PC-9 (cell line): ENCODE data around the gene LIPE.

Experiments
- EZH2 ChIP-seq: fragments of 200-600 bp; sonication (generic); IDR thresholded peaks from 2 replicates; pipeline ENCODE4 v1.8.0; 2017; ENCODE audit warnings: antibody characterized with exemption, low read depth
- TF ChIP-seq, protein P1 (sequence below): fragments of 200-600 bp; sonication (generic); conservative IDR thresholded peaks from 2 replicates; pipeline ENCODE4 v1.6.1; 2017; ENCODE audit warnings: mixed run types, antibody characterized with exemption, mild to moderate bottlenecking, moderate library complexity

DNA sequence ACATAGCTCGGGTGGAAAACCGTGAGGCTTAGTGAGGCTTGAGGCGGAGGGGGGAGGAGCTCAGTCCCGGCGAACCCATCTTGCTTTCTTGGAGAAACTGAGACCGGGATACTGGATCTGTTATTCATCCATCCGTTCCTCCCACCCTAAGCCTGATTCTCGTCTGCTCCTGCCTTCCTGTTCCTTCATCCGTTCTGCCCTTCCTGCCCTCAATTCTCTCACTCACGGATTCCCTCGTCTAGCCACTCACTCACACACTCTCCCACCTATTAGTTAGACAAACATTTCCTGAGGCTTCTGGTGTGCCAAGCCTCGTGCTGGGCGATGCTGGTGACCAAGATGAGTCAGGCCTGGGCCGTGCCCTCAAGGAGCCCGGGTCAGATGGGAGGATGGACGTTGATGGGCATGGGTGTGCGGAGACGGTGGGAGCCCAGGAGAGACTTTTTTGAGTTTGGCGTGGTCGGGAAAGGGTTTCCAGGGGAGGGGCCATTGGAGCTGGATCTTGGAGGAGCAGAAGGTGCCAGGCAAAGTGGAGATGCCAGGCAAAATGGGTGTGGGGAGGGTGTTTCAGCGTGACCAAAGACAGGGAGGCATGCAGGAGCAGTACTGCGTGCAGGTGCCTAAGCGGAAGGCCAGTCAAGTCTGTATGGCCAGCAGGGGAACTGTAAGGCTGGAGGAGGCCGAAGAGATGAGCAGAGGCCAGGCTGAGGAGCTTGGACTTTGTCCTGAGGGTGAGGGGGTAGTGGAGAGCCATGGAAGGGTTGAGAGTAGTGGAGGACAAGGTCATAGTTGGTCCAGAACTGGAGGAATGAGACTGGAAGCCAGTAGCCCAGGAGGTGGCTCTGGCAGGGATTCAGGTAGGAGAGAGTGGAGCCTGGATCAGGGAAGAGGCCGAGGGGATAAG is 29.7 kb downstream of the LIPE start:
- TF ChIP-seq, protein P1, sequence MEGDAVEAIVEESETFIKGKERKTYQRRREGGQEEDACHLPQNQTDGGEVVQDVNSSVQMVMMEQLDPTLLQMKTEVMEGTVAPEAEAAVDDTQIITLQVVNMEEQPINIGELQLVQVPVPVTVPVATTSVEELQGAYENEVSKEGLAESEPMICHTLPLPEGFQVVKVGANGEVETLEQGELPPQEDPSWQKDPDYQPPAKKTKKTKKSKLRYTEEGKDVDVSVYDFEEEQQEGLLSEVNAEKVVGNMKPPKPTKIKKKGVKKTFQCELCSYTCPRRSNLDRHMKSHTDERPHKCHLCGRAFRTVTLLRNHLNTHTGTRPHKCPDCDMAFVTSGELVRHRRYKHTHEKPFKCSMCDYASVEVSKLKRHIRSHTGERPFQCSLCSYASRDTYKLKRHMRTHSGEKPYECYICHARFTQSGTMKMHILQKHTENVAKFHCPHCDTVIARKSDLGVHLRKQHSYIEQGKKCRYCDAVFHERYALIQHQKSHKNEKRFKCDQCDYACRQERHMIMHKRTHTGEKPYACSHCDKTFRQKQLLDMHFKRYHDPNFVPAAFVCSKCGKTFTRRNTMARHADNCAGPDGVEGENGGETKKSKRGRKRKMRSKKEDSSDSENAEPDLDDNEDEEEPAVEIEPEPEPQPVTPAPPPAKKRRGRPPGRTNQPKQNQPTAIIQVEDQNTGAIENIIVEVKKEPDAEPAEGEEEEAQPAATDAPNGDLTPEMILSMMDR: no peak
- no peak for TF ChIP-seq EZH2
